B cell (primary cell): ENCODE data around the gene CPEB3.

Source experiments
- CTCF ChIP-seq: fragments of 200-600 bp; IDR thresholded peaks from one replicate; pipeline ENCODE4 v1.8.0; 2022; ENCODE audit warnings: antibody characterized with exemption, mild to moderate bottlenecking
- EZH2 ChIP-seq: IDR thresholded peaks from 2 replicates; pipeline ENCODE4 v1.6.1; 2012; ENCODE audit warnings: borderline replicate concordance, low read depth, mild to moderate bottlenecking, moderate library complexity, low read length; ENCODE audit not compliant: insufficient read depth, poor library complexity, severe bottlenecking

GRCh38 chr10:92102601-92103213 is 188.2 kb downstream of the CPEB3 start:
- TF ChIP-seq CTCF (no peak), EZH2 (no peak)
